GM12878 (cell line): ENCODE data around the gene RIPK4. TPM values are rescaled to one million over a fixed set of nuclear protein-coding genes. Genes with fewer than 3 reads are reported as not detected.

Experiments used
- ATAC-seq: fragments of 200-7000 bp; cut with Tn5 transposase; 3 replicates; pipeline ENCODE4 v1.9.1; 2020; ENCODE audit warnings: mild to moderate bottlenecking, moderate library complexity
- BruUV-seq: library from RNA; stranded (reverse); fragments of 400-500 nt; replicated peaks from 2 replicates; lab custom pipeline; 2021; lab: Mats Ljungman, UMichigan
- CTCF ChIA-PET: fragments of 300-600 bp; sonication (Branson Sonifier 250); formaldehyde crosslinking; extraction: SDS; loops from one replicate; lab custom pipeline; 2021; ENCODE audit warnings: inconsistent platforms; lab: Yijun Ruan, JAX
- POLR2A ChIA-PET: fragments of 350-600 bp; formaldehyde crosslinking; extraction: SDS; loops from one replicate; lab custom pipeline; 2021; ENCODE audit warnings: inconsistent platforms; lab: Charles Lee
- RAD21 ChIA-PET: fragments of 300-600 bp; sonication (Branson Sonifier 250); formaldehyde crosslinking; loops from one replicate; lab custom pipeline; 2023; ENCODE audit warnings: antibody characterized with exemption; ENCODE audit not compliant: unreplicated experiment; lab: Charles Lee
- SMC1A ChIA-PET: fragments of 300-600 bp; sonication (Branson Sonifier 250); formaldehyde crosslinking; loops from one replicate; lab custom pipeline; 2023; ENCODE audit not compliant: unreplicated experiment, uncharacterized antibody; lab: Charles Lee
- DNase-seq: peaks from one replicate; pipeline ENCODE4 v3.0.0-alpha.2; 2011; ENCODE audit warnings: low read depth, low spot score
- FAIRE-seq: peaks from 3 replicates; lab custom pipeline; 2011; peaks lifted over from hg19 to GRCh38; lab: Jason Lieb, UNC
- H2AFZ ChIP-seq: 2 replicates; pipeline ENCODE4 v1.6.0; 2011; ENCODE audit warnings: low read depth, low read length, control low read depth; ENCODE audit not compliant: control insufficient read depth
- H3K27ac ChIP-seq: 2 replicates; pipeline ENCODE4 v1.5.1; 2011; ENCODE audit warnings: control low read depth; ENCODE audit not compliant: control insufficient read depth, insufficient read depth
- H3K27me3 ChIP-seq, 2 experiments: replicated peaks in 1 of 2; 2 replicates each; pipeline versions ENCODE4 v1.6.0 to v1.6.1; 2011; ENCODE audit warnings: low read length in 1 of 2; ENCODE audit not compliant: control insufficient read depth in 2 of 2, insufficient read depth in 2 of 2
- H3K36me3 ChIP-seq, 2 experiments: 2 replicates each; pipeline ENCODE4 v1.5.1; 2011; ENCODE audit warnings: low read length in 1 of 2; ENCODE audit not compliant: control insufficient read depth in 2 of 2, insufficient read depth in 2 of 2
- H3K4me1 ChIP-seq: 2 replicates; pipeline ENCODE4 v1.6.1; 2011; ENCODE audit warnings: mild to moderate bottlenecking, low read length, moderate library complexity, mixed read lengths; ENCODE audit not compliant: control insufficient read depth, insufficient read depth
- H3K4me2 ChIP-seq: 2 replicates; pipeline ENCODE4 v1.6.0; 2011; ENCODE audit warnings: control low read depth; ENCODE audit not compliant: control insufficient read depth, insufficient read depth
- H3K4me3 ChIP-seq: fragments of 200-600 bp; sonication (generic); 2 replicates; pipeline ENCODE4 v1.5.1; 2016
- H3K79me2 ChIP-seq: 2 replicates; pipeline ENCODE4 v1.6.0; 2011; ENCODE audit warnings: low read length; ENCODE audit not compliant: control insufficient read depth, insufficient read depth
- H3K9ac ChIP-seq: 2 replicates; pipeline ENCODE4 v1.8.0; 2011; ENCODE audit warnings: low read length, control low read depth, mixed read lengths; ENCODE audit not compliant: control insufficient read depth, insufficient read depth
- H3K9me3 ChIP-seq: replicated peaks from 3 replicates; pipeline ENCODE4 v1.5.1; 2011; ENCODE audit warnings: mild to moderate bottlenecking, low read length; ENCODE audit not compliant: control insufficient read depth, insufficient read depth
- H4K20me1 ChIP-seq: 2 replicates; pipeline ENCODE4 v1.6.0; 2011; ENCODE audit not compliant: control insufficient read depth, insufficient read depth
- CTCF ChIP-seq, 3 experiments: IDR thresholded peaks in 2 of 3; conservative IDR thresholded peaks in 1 of 3; 2 replicates each; pipeline ENCODE4 v1.5.1; 2011; ENCODE audit warnings: low read depth in 3 of 3, low read length in 3 of 3, mild to moderate bottlenecking in 3 of 3, control low read depth in 2 of 3, moderate library complexity in 2 of 3, inconsistent platforms in 1 of 3, mixed read lengths in 1 of 3; ENCODE audit not compliant: control insufficient read depth in 2 of 3, insufficient read depth in 1 of 3; ENCODE audit errors: extremely low read depth in 1 of 3
- IRF5 ChIP-seq: fragments of 450-650 bp; IDR thresholded peaks from 2 replicates; pipeline ENCODE4 v1.6.1; 2017; ENCODE audit warnings: borderline replicate concordance
- JUND ChIP-seq: IDR thresholded peaks from 2 replicates; pipeline ENCODE4 v1.6.1; 2012; ENCODE audit warnings: low read depth, mild to moderate bottlenecking, low read length, improper control_type of control experiment, moderate library complexity
- MEF2B ChIP-seq: fragments of 450-650 bp; IDR thresholded peaks from 2 replicates; pipeline ENCODE4 v1.6.1; 2018; ENCODE audit warnings: mild to moderate bottlenecking, moderate library complexity; ENCODE audit not compliant: partially characterized antibody, poor library complexity, severe bottlenecking
- MTA2 ChIP-seq: fragments of 450-650 bp; IDR thresholded peaks from 2 replicates; pipeline ENCODE4 v1.6.1; 2016; ENCODE audit warnings: low read depth, mild to moderate bottlenecking, moderate library complexity
- NR2C1 ChIP-seq: fragments of 450-650 bp; IDR thresholded peaks from 2 replicates; pipeline ENCODE4 v1.6.1; 2017; ENCODE audit warnings: antibody characterized with exemption, mild to moderate bottlenecking, moderate library complexity
- PAX8 ChIP-seq: fragments of 450-650 bp; IDR thresholded peaks from 2 replicates; pipeline ENCODE4 v1.6.1; 2017; ENCODE audit warnings: mild to moderate bottlenecking, moderate library complexity
- RCOR1 ChIP-seq: conservative IDR thresholded peaks from 2 replicates; pipeline ENCODE4 v1.6.1; 2012; ENCODE audit warnings: low read depth, low read length, improper control_type of control experiment
- RELB ChIP-seq: fragments of 450-650 bp; IDR thresholded peaks from 2 replicates; pipeline ENCODE4 v1.6.1; 2017; ENCODE audit warnings: low read depth, mild to moderate bottlenecking, moderate library complexity
- WGBS: methylation state at CpG from one replicate; pipeline ENCODE4 v1.1.6; 2016; ENCODE audit warnings: low lambda C conversion rate; ENCODE audit not compliant: insufficient replicate concordance, insufficient coverage; ENCODE audit errors: missing lambda C conversion rate; 5-methylcytosine and 5-hydroxymethylcytosine counted together
- in situ Hi-C: fragments of 300-500 bp; cut with MboI; formaldehyde crosslinking; loops from 9 replicates; pipeline ENCODE4 v1.14.3; 2018; ENCODE audit warnings: mixed read lengths
- intact Hi-C: fragments of 100-400 bp; cut with micrococcal nuclease; formaldehyde crosslinking; loops from one replicate; pipeline ENCODE4 v1.14.2; 2022; ENCODE audit not compliant: unreplicated experiment
- polyA plus RNA-seq, 11 experiments: library from polyadenylated mRNA; depleted of rRNA in 4 of 11; unstranded in 6 of 11; stranded (reverse) in 5 of 11; fragments of >200 nt; fragmentation: Nextera tagmentation in 4 of 11; fragmentation: Illumina TruSeq in 1 of 11; extraction: Ambion mirVana in 4 of 11; extraction: Trizol in 1 of 11; gene quantifications; 1 replicate in 1 of 11; 2 replicates in 10 of 11; pipeline versions ENCODE4 v1.2.1 to v1.2.3, GENCODE V29; 2011 to 2016; ENCODE audit warnings: inconsistent platforms in 2 of 11, missing spikeins in 2 of 11, low read depth in 1 of 11
- total RNA-seq, 4 experiments: library from RNA; depleted of rRNA in 3 of 4; stranded (reverse); fragments of >200 nt in 3 of 4; fragmentation: Illumina TruSeq in 1 of 4; extraction: Trizol in 1 of 4; gene quantifications; 2 replicates each; pipeline versions ENCODE4 v1.2.1 to v1.2.3, GENCODE V29; 2013 to 2021

Gene RIPK4
- total and polyA plus RNA-seq, 10 of the 15 experiments (the other 5 are each of a cell fraction or from before 2014, with no cell fraction given), result 0.05 TPM; not detected in 9

GRCh38 chr21:41812679-41813078 lies 45.8 kb upstream of the RIPK4 start (continued):
- TF ChIP-seq RELB (no peak), RCOR1 (no peak), IRF5 (no peak), PAX8 (no peak)

GRCh38 chr21:41810597-41810932 lies 43.7 kb upstream of the RIPK4 start:
- RAD21 ChIA-PET, result no interaction called here
- no peak overlapping the region for H3K4me2 ChIP-seq
- CTCF ChIA-PET, result no interaction called here
- H3K36me3 ChIP-seq, result peaks cover 19 to 26% of the 10 kb centered on the region in 2 experiments; a peak in 3 of 4 replicates
- no peaks in the 10 kb centered on the region; the same call in 2 of the 3 replicates for H3K9me3 ChIP-seq
- no TSS peak for BruUV-seq
- SMC1A ChIA-PET, result no interaction called here
- H4K20me1 ChIP-seq, result no peaks in the 10 kb centered on the region
- POLR2A ChIA-PET, result no interaction called here
- TF ChIP-seq CTCF (IDR thresholded peaks at IDR 0.05 in 2 of 3, conservative IDR thresholded peaks at IDR 0.05 in 1 of 3; ENCODE audit: control insufficient read depth in 2 of 3, extremely low read depth in 1 of 3, insufficient read depth in 1 of 3, low read depth in 3 of 3, low read length in 3 of 3) (no peak), JUND (no peak), MTA2 (no peak), MEF2B (no peak), NR2C1 (no peak), IRF5 (no peak)
- no peak overlapping the region for H3K9ac ChIP-seq
- H3K79me2 ChIP-seq, result no peaks in the 10 kb centered on the region
- FAIRE-seq, result no peak
- ATAC-seq, result no peak
- intact Hi-C loops, result no loop called here
- H3K4me1 ChIP-seq, result no peaks in the 10 kb centered on the region
- no peak for DNase-seq
- H2AFZ ChIP-seq, result no peak overlapping the region
- no peak overlapping the region for H3K4me3 ChIP-seq
- H3K27me3 ChIP-seq, result no peaks in the 10 kb centered on the region
- H3K27ac ChIP-seq, result no peak overlapping the region
- WGBS, result 99% methylated on average over 13 of the region's 13 CpGs
- in situ Hi-C loops, result no loop called here
